Epithelial cell of umbilical artery (primary cell): ENCODE results near the gene POTEE. TPM values are rescaled to one million over a fixed set of nuclear protein-coding genes. Genes with fewer than 3 reads are reported as not detected.

Source experiments
- total RNA-seq: library from RNA; depleted of rRNA; stranded (reverse); fragments of >200 nt; gene quantifications from 2 replicates; pipeline ENCODE4 v1.2.3, GENCODE V29; 2014

The POTEE gene
- total RNA-seq, result not detected in 2 replicates

GRCh38 chr2:131209030-131209772 lies at the start of gene POTEE:
TSS of gene POTEE (plus strand) at chr2:131209536. CDS start at chr2:131218403, 8,867 bp downstream.

Other genes with a start within 250 kb of the POTEE start
- gene FAM168B, start 116.1 kb upstream of the POTEE start, total RNA-seq, result 102 and 136 TPM in 2 replicates
- 117 and 162 TPM in 2 replicates for gene PLEKHB2, start 104.2 kb upstream of the POTEE start, total RNA-seq
- gene RAB6D, start 154.6 kb downstream of the POTEE start, total RNA-seq, result under 0.01 TPM in 1 of 2 replicates, not detected in the other